ENCODE data around the gene SNAP47. TPM values are rescaled to one million over a fixed set of nuclear protein-coding genes. Genes with fewer than 3 reads are reported as not detected.

SNAP47 gene
- total and polyA plus RNA-seq, 2 donors (not counting 3 experiments of a cell fraction or from before 2014, with no cell fraction given), result 24.0 to 32.7 TPM

DNA sequence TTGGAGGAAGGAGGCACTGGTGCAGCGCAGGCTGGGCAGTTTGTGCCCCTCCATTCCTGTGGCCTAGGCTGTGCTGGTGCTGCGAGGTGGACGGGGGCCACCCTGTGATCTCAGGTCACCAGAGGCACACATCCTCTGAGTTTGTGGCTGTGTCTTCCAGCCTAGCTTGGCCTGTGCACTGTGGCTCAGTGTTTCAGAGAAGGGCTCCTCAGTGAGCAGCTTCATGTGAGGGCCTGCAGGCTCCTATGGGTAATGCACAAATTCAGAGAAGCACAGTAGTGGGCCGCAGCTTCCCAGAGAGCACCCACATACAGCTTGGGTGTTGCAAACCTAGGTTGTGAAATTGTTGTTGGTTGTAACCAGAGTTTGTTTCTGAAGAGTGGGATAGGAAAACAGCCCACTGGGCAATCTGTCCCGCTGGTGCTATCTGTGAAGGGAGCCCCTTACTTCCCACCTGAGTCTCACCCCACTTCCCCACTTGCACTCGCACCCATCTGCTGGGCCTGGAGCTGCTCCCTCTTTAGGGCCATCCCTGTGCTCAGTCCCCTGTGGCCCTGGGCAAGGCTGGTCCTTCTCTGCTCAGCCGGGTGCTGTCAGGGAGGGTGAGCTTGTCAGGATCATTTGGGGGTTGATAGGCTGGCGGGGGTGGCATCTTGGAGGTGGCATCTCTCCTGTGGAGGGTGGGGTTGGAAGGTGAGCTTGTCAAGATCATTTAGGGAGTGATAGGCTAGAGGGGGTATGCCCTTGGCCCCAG, 30.2 kb downstream of the SNAP47 start:
- no peak overlapping the region for H3K4me3 ChIP-seq (replicated peaks in 1 of 3; ENCODE audit: insufficient read depth in 1 of 3, low read depth in 1 of 3, low read length in 3 of 3)
- no peak for TF ChIP-seq FOS (IDR thresholded peaks at IDR 0.05; ENCODE audit: borderline replicate concordance, insufficient read depth, low read length)
- TF ChIP-seq GATA2 (IDR thresholded peaks at IDR 0.05; ENCODE audit: insufficient read depth, insufficient read length, low read depth, low read length), result no peak
- TF ChIP-seq, protein P1, sequence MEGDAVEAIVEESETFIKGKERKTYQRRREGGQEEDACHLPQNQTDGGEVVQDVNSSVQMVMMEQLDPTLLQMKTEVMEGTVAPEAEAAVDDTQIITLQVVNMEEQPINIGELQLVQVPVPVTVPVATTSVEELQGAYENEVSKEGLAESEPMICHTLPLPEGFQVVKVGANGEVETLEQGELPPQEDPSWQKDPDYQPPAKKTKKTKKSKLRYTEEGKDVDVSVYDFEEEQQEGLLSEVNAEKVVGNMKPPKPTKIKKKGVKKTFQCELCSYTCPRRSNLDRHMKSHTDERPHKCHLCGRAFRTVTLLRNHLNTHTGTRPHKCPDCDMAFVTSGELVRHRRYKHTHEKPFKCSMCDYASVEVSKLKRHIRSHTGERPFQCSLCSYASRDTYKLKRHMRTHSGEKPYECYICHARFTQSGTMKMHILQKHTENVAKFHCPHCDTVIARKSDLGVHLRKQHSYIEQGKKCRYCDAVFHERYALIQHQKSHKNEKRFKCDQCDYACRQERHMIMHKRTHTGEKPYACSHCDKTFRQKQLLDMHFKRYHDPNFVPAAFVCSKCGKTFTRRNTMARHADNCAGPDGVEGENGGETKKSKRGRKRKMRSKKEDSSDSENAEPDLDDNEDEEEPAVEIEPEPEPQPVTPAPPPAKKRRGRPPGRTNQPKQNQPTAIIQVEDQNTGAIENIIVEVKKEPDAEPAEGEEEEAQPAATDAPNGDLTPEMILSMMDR (IDR thresholded peaks at IDR 0.05; ENCODE audit: extremely low read depth in 1 of 2, insufficient read depth in 1 of 2, low read depth in 1 of 2, low read length in 2 of 2), result no peak
- TF ChIP-seq POLR2AphosphoS5 (IDR thresholded peaks at IDR 0.05; ENCODE audit: insufficient read depth, low read depth, low read length), result no peak
- TF ChIP-seq MYC (IDR thresholded peaks at IDR 0.05; ENCODE audit: low read depth, low read length), result no peak
- TF ChIP-seq JUN (IDR thresholded peaks at IDR 0.05; ENCODE audit: borderline replicate concordance, insufficient read depth, insufficient read length, low read depth), result no peak
- TF ChIP-seq POLR2A (IDR thresholded peaks at IDR 0.05; ENCODE audit: low read depth, low read length), result no peak
- TF ChIP-seq, protein P2, sequence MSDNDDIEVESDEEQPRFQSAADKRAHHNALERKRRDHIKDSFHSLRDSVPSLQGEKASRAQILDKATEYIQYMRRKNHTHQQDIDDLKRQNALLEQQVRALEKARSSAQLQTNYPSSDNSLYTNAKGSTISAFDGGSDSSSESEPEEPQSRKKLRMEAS (IDR thresholded peaks at IDR 0.05; ENCODE audit: insufficient read depth, insufficient read length), result no peak
- no peak for TF ChIP-seq EZH2 (IDR thresholded peaks at IDR 0.05; ENCODE audit: borderline replicate concordance, low read depth, low read length, severe bottlenecking)
- POLR2A ChIA-PET, result no interaction called here
- FAIRE-seq, result no peak
- CTCF ChIA-PET, result interaction anchor here (1.2 to 1.6 kb wide), 2 partner anchors 180 to 188 kb away, joined by 3 to 6 read pairs; no protein-coding TSS in a partner anchor
- peaks cover 4% of the 10 kb centered on the region for H3K4me1 ChIP-seq (ENCODE audit: control insufficient read depth, extremely low read depth, insufficient read depth, low read length)
- no peak overlapping the region for H3K27ac ChIP-seq (ENCODE audit: insufficient read depth, low read depth, low read length)
- H3K4me2 ChIP-seq (ENCODE audit: insufficient read depth, low read length), result no peak overlapping the region
- H3K79me2 ChIP-seq (ENCODE audit: control insufficient read depth, insufficient read depth, low read length), result no peaks in the 10 kb centered on the region
- no peak overlapping the region for H2AFZ ChIP-seq (ENCODE audit: low read depth, low read length)
- H3K27me3 ChIP-seq (ENCODE audit: control insufficient read depth in 2 of 2, insufficient read depth in 2 of 2, low read length in 2 of 2), result no peaks in the 10 kb centered on the region
- H3K9me1 ChIP-seq (replicated peaks; ENCODE audit: control insufficient read depth, extremely low read depth, insufficient read depth, low read length), result no peaks in the 10 kb centered on the region
- H3K9me3 ChIP-seq (replicated peaks; ENCODE audit: control insufficient read depth, insufficient read depth, low read length), result no peaks in the 10 kb centered on the region
- peaks cover 0 to 26% of the 10 kb centered on the region in 2 experiments for H3K36me3 ChIP-seq (ENCODE audit: control insufficient read depth in 2 of 2, extremely low read depth in 1 of 2, insufficient read depth in 2 of 2, low read length in 2 of 2)
- dilution Hi-C loops (cut with MboI; ENCODE audit: extremely low pct_ligation_motif_present, low sequenced_read_pairs), result no loop called here
- no peak overlapping the region for H3K9ac ChIP-seq (replicated peaks; ENCODE audit: extremely low read depth, insufficient read depth, low read length)
- H4K20me1 ChIP-seq (replicated peaks; ENCODE audit: control insufficient read depth, extremely low read depth, insufficient read depth, low read length), result no peaks in the 10 kb centered on the region
- intact Hi-C loops (cut with micrococcal nuclease), result no loop called here
- DNase-seq (ENCODE audit: low read depth, low spot score), result no peak
- BruUV-seq (replicated peaks), result no TSS peak

Measured in endothelial cell of umbilical vein (primary cell).